Mucosa of descending colon (tissue), 3 donors: Measurements from ENCODE around the gene C14orf119. TPM values are rescaled to one million over a fixed set of nuclear protein-coding genes. Genes with fewer than 3 reads are reported as not detected.

Experiments used
- ATAC-seq: fragments of 200-7000 bp; cut with Tn5 transposase; one replicate; pipeline ENCODE4 v1.9.1; 2020; ENCODE audit warnings: mild to moderate bottlenecking, moderate library complexity
- DNase-seq, 3 donors: peaks; one replicate each; pipeline ENCODE4 v3.0.0-alpha.2; 2020
- H3K36me3 ChIP-seq: fragments of 200-600 bp; one replicate; pipeline ENCODE4 v1.8.0; 2021; ENCODE audit warnings: low read depth, mild to moderate bottlenecking
- H3K4me1 ChIP-seq: fragments of 200-600 bp; one replicate; pipeline ENCODE4 v1.8.0; 2021; ENCODE audit warnings: low read depth, mild to moderate bottlenecking
- H3K4me3 ChIP-seq: fragments of 200-600 bp; one replicate; pipeline ENCODE4 v1.8.0; 2021; ENCODE audit warnings: mild to moderate bottlenecking
- H3K9me3 ChIP-seq: fragments of 200-600 bp; one replicate; pipeline ENCODE4 v1.8.0; 2021; ENCODE audit warnings: mild to moderate bottlenecking
- intact Hi-C, 2 donors: fragments of 100-400 bp; cut with DNase I in 1 of 2; cut with micrococcal nuclease in 1 of 2; formaldehyde crosslinking; loops; one replicate each; pipeline versions ENCODE4 v1.11.0 to v1.11.1; 2022; cut with DNase I, micrococcal nuclease
- total RNA-seq, 3 donors: library from RNA; stranded (reverse); fragmentation: NEBNext Ultra II Directional in 2 of 3; extraction: Animal tissue kit (Norgen Biotek cat#: 25700) in 2 of 3; gene quantifications; one replicate each; pipeline versions ENCODE4 v1.2.1 to v1.2.4, GENCODE V29; 2021 to 2023
- TF ChIP-seq, protein P1 (sequence below): fragments of 200-600 bp; IDR thresholded peaks from one replicate; pipeline ENCODE4 v1.8.0; 2022; ENCODE audit warnings: antibody characterized with exemption, mild to moderate bottlenecking
- donor health status: DM: no; HTN: no; CAD: no; lungs with moderate emphysema.
- donor health status: DM: no; HTN: no; CAD: no.
- donor health status: DM: no; HTN: yes; CAD: no.

The C14orf119 gene
- total RNA-seq, 3 donors from 2014 or later, result 46.6 to 48.3 (median 48.0) TPM

DNA sequence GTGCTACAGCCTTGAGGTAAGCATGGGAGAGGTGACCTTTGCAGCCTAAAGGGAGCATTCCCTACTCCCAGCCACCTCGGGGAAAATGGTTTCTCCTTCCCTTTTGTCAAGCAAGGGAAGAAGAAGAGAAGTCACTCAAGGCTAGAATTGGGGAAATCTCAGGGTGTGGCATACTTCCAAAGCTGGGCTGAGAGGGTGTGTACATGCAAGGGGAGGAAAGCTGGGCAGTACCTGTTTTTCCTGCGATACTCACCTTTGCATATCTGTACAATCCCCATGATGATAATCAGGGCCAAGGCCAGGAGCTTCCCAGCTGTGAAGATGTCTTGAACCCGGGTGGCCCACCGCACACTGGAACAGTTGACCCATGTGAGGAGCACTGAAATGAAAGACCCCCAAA, 47.5 kb downstream of the C14orf119 start:
- no peaks in the 10 kb centered on the region for H3K9me3 ChIP-seq
- TF ChIP-seq, protein P1, sequence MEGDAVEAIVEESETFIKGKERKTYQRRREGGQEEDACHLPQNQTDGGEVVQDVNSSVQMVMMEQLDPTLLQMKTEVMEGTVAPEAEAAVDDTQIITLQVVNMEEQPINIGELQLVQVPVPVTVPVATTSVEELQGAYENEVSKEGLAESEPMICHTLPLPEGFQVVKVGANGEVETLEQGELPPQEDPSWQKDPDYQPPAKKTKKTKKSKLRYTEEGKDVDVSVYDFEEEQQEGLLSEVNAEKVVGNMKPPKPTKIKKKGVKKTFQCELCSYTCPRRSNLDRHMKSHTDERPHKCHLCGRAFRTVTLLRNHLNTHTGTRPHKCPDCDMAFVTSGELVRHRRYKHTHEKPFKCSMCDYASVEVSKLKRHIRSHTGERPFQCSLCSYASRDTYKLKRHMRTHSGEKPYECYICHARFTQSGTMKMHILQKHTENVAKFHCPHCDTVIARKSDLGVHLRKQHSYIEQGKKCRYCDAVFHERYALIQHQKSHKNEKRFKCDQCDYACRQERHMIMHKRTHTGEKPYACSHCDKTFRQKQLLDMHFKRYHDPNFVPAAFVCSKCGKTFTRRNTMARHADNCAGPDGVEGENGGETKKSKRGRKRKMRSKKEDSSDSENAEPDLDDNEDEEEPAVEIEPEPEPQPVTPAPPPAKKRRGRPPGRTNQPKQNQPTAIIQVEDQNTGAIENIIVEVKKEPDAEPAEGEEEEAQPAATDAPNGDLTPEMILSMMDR, result no peak
- no peaks in the 10 kb centered on the region for H3K36me3 ChIP-seq
- no peak overlapping the region for H3K4me3 ChIP-seq
- no peaks in the 10 kb centered on the region for H3K4me1 ChIP-seq
- DNase-seq, result no peak
- intact Hi-C loops, result no loop called here
- no peak for ATAC-seq

DNA sequence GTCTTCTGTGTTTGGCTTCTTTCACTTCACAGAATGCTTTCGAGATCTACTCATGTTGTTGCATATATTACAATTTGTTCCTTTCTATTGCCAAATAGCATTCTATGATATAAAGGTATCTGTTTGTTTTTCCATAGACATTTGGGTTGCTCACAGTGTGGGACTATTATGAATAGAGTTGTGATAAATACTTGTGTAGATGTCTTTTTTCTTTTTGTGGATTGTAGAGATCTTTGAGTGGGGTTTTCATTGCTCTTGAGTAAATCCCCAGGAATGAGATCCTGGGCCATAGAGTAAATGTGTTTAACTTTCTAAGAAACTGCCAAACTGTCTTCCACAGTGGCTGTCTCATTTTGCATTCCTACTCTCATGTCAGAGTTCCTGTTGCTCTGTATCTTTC, 48.6 kb downstream of the C14orf119 start:
- DNase-seq, result no peak
- H3K9me3 ChIP-seq, result no peaks in the 10 kb centered on the region
- ATAC-seq, result no peak
- no peak overlapping the region for H3K4me3 ChIP-seq
- H3K4me1 ChIP-seq, result no peaks in the 10 kb centered on the region
- H3K36me3 ChIP-seq, result no peaks in the 10 kb centered on the region
- TF ChIP-seq, protein P1, result no peak
- intact Hi-C loops, result no loop called here

DNA sequence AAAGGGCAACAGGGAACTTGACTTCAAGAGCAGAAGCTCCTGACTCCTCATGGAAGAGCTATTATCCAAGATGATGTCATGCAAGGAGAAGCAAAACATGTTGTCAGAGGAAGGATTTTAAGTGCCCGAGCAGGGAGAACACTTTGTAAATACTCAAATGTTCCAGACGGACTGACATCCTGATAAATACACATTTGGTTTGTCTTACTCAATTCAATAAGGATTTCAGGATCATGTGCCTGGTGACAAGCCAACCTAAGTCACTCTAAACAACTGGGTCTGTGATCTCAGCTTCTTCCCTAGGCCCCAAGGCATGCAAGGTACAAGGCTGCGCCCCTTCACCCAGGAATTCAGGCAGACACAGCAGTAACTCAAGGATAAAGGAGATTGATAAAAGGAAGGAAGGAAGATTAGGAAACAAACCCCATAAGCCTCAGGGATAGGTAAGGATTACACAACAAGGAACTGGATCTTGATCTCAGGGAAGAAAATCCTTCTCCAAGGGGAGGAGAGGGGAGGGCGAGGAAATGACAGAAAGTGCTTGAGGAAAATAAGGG, 50.6 kb downstream of the C14orf119 start:
- intact Hi-C loops, result no loop called here
- no peak for ATAC-seq

DNA sequence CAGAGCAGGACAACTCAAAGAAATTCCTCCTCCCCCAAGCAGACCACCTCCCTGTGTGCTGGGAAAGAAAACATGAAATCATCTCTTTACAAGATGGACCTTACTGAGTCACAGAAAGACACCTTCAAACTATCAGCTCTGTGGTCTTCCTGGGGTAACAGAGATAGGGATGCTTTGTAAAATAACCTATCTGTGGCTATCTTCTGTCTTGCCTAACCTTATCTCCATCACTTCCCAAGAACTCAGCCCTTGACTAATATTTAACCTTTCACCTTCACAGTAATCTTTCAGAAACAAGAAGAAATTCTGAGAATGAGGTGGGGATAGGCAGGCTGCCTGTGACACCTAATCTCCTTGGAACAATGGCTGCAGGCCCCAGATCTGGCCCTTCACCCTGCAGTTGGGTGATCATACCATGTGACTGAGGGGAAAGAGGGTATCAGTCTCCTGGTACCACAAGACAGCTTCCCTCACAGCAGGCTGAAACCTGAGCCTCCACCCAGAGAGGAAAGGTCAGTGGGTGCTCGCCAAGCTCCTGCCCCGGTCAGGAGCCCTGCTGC, 51.1 kb downstream of the C14orf119 start:
- TF ChIP-seq, protein P1, result no peak
- DNase-seq (no peak), ATAC-seq (no peak)
- no peaks in the 10 kb centered on the region for H3K9me3 ChIP-seq
- intact Hi-C loops, result no loop called here
- no peaks in the 10 kb centered on the region for H3K4me1 ChIP-seq
- no peak overlapping the region for H3K4me3 ChIP-seq
- no peaks in the 10 kb centered on the region for H3K36me3 ChIP-seq

More for the DNA sequence above, 50.6 kb downstream of the C14orf119 start:
- Histone ChIP-seq H3K36me3 (no peaks in the 10 kb centered on the region), H3K9me3 (no peaks in the 10 kb centered on the region), H3K4me1 (no peaks in the 10 kb centered on the region), H3K4me3 (no peak overlapping the region)
- TF ChIP-seq, protein P1, result no peak
- DNase-seq, result no peak

DNA sequence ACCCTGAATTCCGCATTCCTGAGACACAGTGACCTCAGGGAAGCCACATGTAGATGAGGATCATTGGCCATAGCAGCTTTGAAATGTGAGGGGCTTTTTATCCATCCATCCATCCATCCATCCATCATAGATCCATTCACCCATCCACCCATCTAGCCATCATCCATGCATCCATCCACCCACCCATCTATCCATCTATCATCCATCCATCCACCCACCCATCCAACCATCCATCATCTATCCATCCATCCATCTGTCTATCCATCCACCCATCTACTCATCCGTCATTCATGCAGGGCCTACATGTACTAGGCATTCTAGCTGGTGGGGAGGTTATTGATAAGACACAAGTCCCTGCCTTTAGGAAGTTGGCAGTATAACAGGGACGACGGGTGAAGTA, 51.7 kb downstream of the C14orf119 start:
- H3K9me3 ChIP-seq, result no peaks in the 10 kb centered on the region
- TF ChIP-seq, protein P1, result no peak
- intact Hi-C loops, result no loop called here
- DNase-seq (no peak), ATAC-seq (no peak)
- no peaks in the 10 kb centered on the region for H3K36me3 ChIP-seq
- no peak overlapping the region for H3K4me3 ChIP-seq
- no peaks in the 10 kb centered on the region for H3K4me1 ChIP-seq
